Spleen (tissue), 11 donors: Measurements from ENCODE around the gene PRKG1. TPM values are rescaled to one million over a fixed set of nuclear protein-coding genes. Genes with fewer than 3 reads are reported as not detected.

Experiments
- DNase-seq: peaks from one replicate; pipeline ENCODE4 v3.0.0-alpha.2; 2020
- H3K27ac ChIP-seq, 8 donors: fragments of 200-600 bp; sonication (generic) in 7 of 8; 1 replicate in 4 of 8; 2 replicates in 4 of 8; pipeline versions ENCODE4 v1.5.0 to v1.8.0; 2016 to 2021; ENCODE audit warnings: inconsistent platforms in 4 of 8, mild to moderate bottlenecking in 4 of 8, moderate library complexity in 1 of 8
- H3K27me3 ChIP-seq, 7 donors: fragments of 200-600 bp; sonication (generic) in 6 of 7; replicated peaks in 1 of 7; 1 replicate in 4 of 7; 2 replicates in 3 of 7; pipeline versions ENCODE4 v1.5.0 to v1.8.0; 2016 to 2021; ENCODE audit warnings: inconsistent platforms in 3 of 7, mild to moderate bottlenecking in 1 of 7
- H3K36me3 ChIP-seq, 6 donors: fragments of 200-600 bp; sonication (generic) in 5 of 6; 1 replicate in 4 of 6; 2 replicates in 2 of 6; pipeline versions ENCODE4 v1.5.0 to v1.8.0; 2016 to 2021; ENCODE audit warnings: inconsistent platforms in 2 of 6
- H3K4me1 ChIP-seq, 6 donors: fragments of 200-600 bp; sonication (generic) in 5 of 6; 1 replicate in 3 of 6; 2 replicates in 3 of 6; pipeline versions ENCODE4 v1.5.0 to v1.8.0; 2016 to 2021; ENCODE audit warnings: inconsistent platforms in 3 of 6
- H3K4me3 ChIP-seq, 8 donors: fragments of 200-600 bp; sonication (generic) in 7 of 8; 1 replicate in 4 of 8; 2 replicates in 4 of 8; pipeline versions ENCODE4 v1.5.0 to v1.8.0; 2016 to 2021; ENCODE audit warnings: inconsistent platforms in 4 of 8, mild to moderate bottlenecking in 4 of 8, moderate library complexity in 2 of 8
- H3K9me3 ChIP-seq, 8 donors: fragments of 200-600 bp; sonication (generic) in 7 of 8; 1 replicate in 4 of 8; 2 replicates in 4 of 8; pipeline versions ENCODE4 v1.5.0 to v1.8.0; 2016 to 2021; ENCODE audit warnings: inconsistent platforms in 4 of 8
- CTCF ChIP-seq, 11 experiments: fragments of 200-600 bp in 7 of 11; fragments of 450-650 bp in 4 of 11; sonication (generic) in 4 of 11; IDR thresholded peaks in 8 of 11; conservative IDR thresholded peaks in 3 of 11; 1 replicate in 7 of 11; 2 replicates in 4 of 11; pipeline versions ENCODE4 v1.4.0 to v1.8.0; 2016 to 2021; ENCODE audit warnings: antibody characterized with exemption in 11 of 11, inconsistent platforms in 4 of 11, mild to moderate bottlenecking in 1 of 11
- POLR2A ChIP-seq, 3 donors: fragments of 450-650 bp; IDR thresholded peaks; one replicate each; pipeline ENCODE4 v1.5.1; 2017; ENCODE audit warnings: antibody characterized with exemption in 3 of 3, mild to moderate bottlenecking in 1 of 3
- POLR2AphosphoS5 ChIP-seq, 3 donors: sonication (generic); formaldehyde crosslinking; IDR thresholded peaks; one replicate each; pipeline ENCODE4 v1.5.1; 2017; ENCODE audit warnings: antibody characterized with exemption in 3 of 3
- WGBS, 5 donors: extraction: QIAGEN DNeasy Blood & Tissue Kit in 3 of 5; methylation state at CpG; one replicate each; pipeline versions ENCODE4 v1.1.5 to v1.1.7; 2013 to 2018; 5-methylcytosine and 5-hydroxymethylcytosine counted together
- intact Hi-C: fragments of 100-400 bp; cut with DNase I; formaldehyde crosslinking; loops from one replicate; pipeline ENCODE4 v1.15.0; 2023; ENCODE audit warnings: low total_unique reads
- polyA plus RNA-seq, 3 donors: library from polyadenylated mRNA; stranded (reverse); fragments of 200-250 nt; gene quantifications; one replicate each; pipeline ENCODE4 v1.2.1, GENCODE V29; 2013
- total RNA-seq, 7 donors: library from RNA; depleted of rRNA in 3 of 7; stranded (reverse); fragments of >200 nt in 3 of 7; fragmentation: NEBNext Ultra II Directional in 4 of 7; extraction: Animal tissue kit (Norgen Biotek cat#: 25700) in 4 of 7; gene quantifications; one replicate each; pipeline versions ENCODE4 v1.1.0 to v1.2.1, GENCODE V29; 2016 to 2021
- donor health status: healthy with polysubstance abuse.
- donor health status: DM: no; HTN: no; CAD: no; lungs with moderate emphysema.
- donor health status: DM: no; HTN: no; CAD: no.
- donor health status: Bipolar disorder and iron deficiency.
- donor health status: healthy.
- donor health status: DM: no; HTN: no; CAD: no.
- donor health status: DM: yes; HTN: yes; CAD: no.

Gene PRKG1
- total and polyA plus RNA-seq, 10 donors: 0.65 to 10.5 (median 7.2) TPM

GRCh38 chr10:51214207-51215196 is 140.2 kb downstream of the PRKG1 start:
- H3K9me3 ChIP-seq: no peaks in the 10 kb centered on the region
- H3K27me3 ChIP-seq: no peaks in the 10 kb centered on the region
- no peaks in the 10 kb centered on the region for H3K36me3 ChIP-seq
- H3K4me1 ChIP-seq: no peaks in the 10 kb centered on the region
- no peak for DNase-seq
- peak overlapping the region in 1 of 8 donors; percentile 38 for H3K27ac ChIP-seq
- H3K4me3 ChIP-seq: no peak overlapping the region
- TF ChIP-seq POLR2A (IDR thresholded peaks at IDR 0.05): no peak
- no peak for TF ChIP-seq POLR2AphosphoS5 (IDR thresholded peaks at IDR 0.05)
- no peak for TF ChIP-seq CTCF (IDR thresholded peaks at IDR 0.05 in 8 of 11, conservative IDR thresholded peaks at IDR 0.05 in 3 of 11)
- 70 to 78% (median 72%) methylated on average over 11 of the region's 11 CpGs for WGBS, 5 donors
- intact Hi-C loops: no loop called here

- Histone ChIP-seq H3K36me3 (no peaks in the 10 kb centered on the region), H3K4me3 (no peak overlapping the region), H3K27ac (no peak overlapping the region), H3K27me3 (no peaks in the 10 kb centered on the region), H3K9me3 (no peaks in the 10 kb centered on the region), H3K4me1 (no peaks in the 10 kb centered on the region)
- TF ChIP-seq POLR2A (IDR thresholded peaks at IDR 0.05) (no peak), POLR2AphosphoS5 (IDR thresholded peaks at IDR 0.05) (no peak), CTCF (IDR thresholded peaks at IDR 0.05 in 8 of 11, conservative IDR thresholded peaks at IDR 0.05 in 3 of 11) (no peak)
- intact Hi-C loops: no loop called here
- WGBS, 5 donors: 63 to 85% (median 77%) methylated on average over 3 of the region's 3 CpGs
- no peak for DNase-seq
Observed at GRCh38 chr10:51215951-51216834, 141.9 kb downstream of the PRKG1 start.

- Histone ChIP-seq H3K36me3 (no peaks in the 10 kb centered on the region), H3K4me1 (no peaks in the 10 kb centered on the region), H3K27me3 (no peaks in the 10 kb centered on the region), H3K9me3 (no peaks in the 10 kb centered on the region), H3K4me3 (no peak overlapping the region), H3K27ac (no peak overlapping the region)
- DNase-seq: no peak
- intact Hi-C loops: no loop called here
- WGBS, 5 donors: 73 to 90% (median 79%) methylated on average over 1 of the region's 1 CpG
- TF ChIP-seq POLR2AphosphoS5 (IDR thresholded peaks at IDR 0.05): no peak
- TF ChIP-seq CTCF (IDR thresholded peaks at IDR 0.05 in 8 of 11, conservative IDR thresholded peaks at IDR 0.05 in 3 of 11): no peak
- TF ChIP-seq POLR2A (IDR thresholded peaks at IDR 0.05): no peak
Observed at GRCh38 chr10:51217505-51217904, 143.2 kb downstream of the PRKG1 start.
